Measurements from ENCODE around the gene ZNF304. TPM values are rescaled to one million over a fixed set of nuclear protein-coding genes. Genes with fewer than 3 reads are reported as not detected.

Gene ZNF304
- total and polyA plus RNA-seq, 2 of the 13 experiments (the other 11 are each of a cell fraction or from before 2014, with no cell fraction given), result 3.4 to 8.0 TPM

- TF ChIP-seq ZNF232 (CRISPR knock-in tag; IDR thresholded peaks at IDR 0.05; ENCODE audit: borderline replicate concordance) (no peak), XRCC5 (optimal IDR thresholded peaks at IDR 0.05; ENCODE audit: low read length) (peak; percentile 70), THYN1 (CRISPR knock-in tag; IDR thresholded peaks at IDR 0.05; ENCODE audit: borderline replicate concordance, low read depth) (no peak), FOXP1 (IDR thresholded peaks at IDR 0.05) (no peak), FOXP1 (CRISPR knock-in tag; IDR thresholded peaks at IDR 0.05) (no peak; the same call in 1 of the 2 replicates), CAMTA2 (CRISPR knock-in tag; IDR thresholded peaks at IDR 0.05; ENCODE audit: borderline replicate concordance) (no peak), HNRNPLL (IDR thresholded peaks at IDR 0.05; ENCODE audit: low read depth, low read length, poor library complexity, severe bottlenecking) (peak; percentile 86), ZNF577 (CRISPR knock-in tag; IDR thresholded peaks at IDR 0.05; ENCODE audit: borderline replicate concordance, low read depth) (no peak), MIER2 (CRISPR knock-in tag; IDR thresholded peaks at IDR 0.05) (no peak), DNMT3B (CRISPR knock-in tag; conservative IDR thresholded peaks at IDR 0.05) (no peak), ZNF30 (CRISPR knock-in tag; IDR thresholded peaks at IDR 0.05) (no peak), HMG20B (CRISPR knock-in tag; conservative IDR thresholded peaks at IDR 0.05) (no peak), ZBTB20 (CRISPR knock-in tag; IDR thresholded peaks at IDR 0.05; ENCODE audit: borderline replicate concordance, low read depth) (0 out of 2 replicates have a peak, but pooled peaks have one; percentile 22), BATF2 (CRISPR knock-in tag; IDR thresholded peaks at IDR 0.05) (no peak), ZNF180 (CRISPR knock-in tag; IDR thresholded peaks at IDR 0.05; ENCODE audit: borderline replicate concordance, low read depth) (no peak), GATA4 (IDR thresholded peaks at IDR 0.05; ENCODE audit: borderline replicate concordance, low read depth) (no peak), FOXP4 (CRISPR knock-in tag; IDR thresholded peaks at IDR 0.05) (peak; percentile 49; the same call in 1 of the 2 replicates), MLLT10 (CRISPR knock-in tag; IDR thresholded peaks at IDR 0.05) (no peak), ZBTB26 (CRISPR knock-in tag; IDR thresholded peaks at IDR 0.05; ENCODE audit: borderline replicate concordance) (peak; percentile 96), PHF20 (CRISPR knock-in tag; IDR thresholded peaks at IDR 0.05) (peak; percentile 95), CBX5 (CRISPR knock-in tag; IDR thresholded peaks at IDR 0.05; ENCODE audit: borderline replicate concordance) (peak; percentile 59; the same call in 1 of the 2 replicates), CENPX (CRISPR knock-in tag; IDR thresholded peaks at IDR 0.05) (no peak), RAD51 (IDR thresholded peaks at IDR 0.05; ENCODE audit: borderline replicate concordance) (no peak)
- TF ChIP-seq, protein P1, sequence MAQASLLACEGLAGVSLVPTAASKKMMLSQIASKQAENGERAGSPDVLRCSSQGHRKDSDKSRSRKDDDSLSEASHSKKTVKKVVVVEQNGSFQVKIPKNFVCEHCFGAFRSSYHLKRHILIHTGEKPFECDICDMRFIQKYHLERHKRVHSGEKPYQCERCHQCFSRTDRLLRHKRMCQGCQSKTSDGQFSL (CRISPR knock-in tag; IDR thresholded peaks at IDR 0.05), result peak; percentile 86
- TF ChIP-seq, protein P2, sequence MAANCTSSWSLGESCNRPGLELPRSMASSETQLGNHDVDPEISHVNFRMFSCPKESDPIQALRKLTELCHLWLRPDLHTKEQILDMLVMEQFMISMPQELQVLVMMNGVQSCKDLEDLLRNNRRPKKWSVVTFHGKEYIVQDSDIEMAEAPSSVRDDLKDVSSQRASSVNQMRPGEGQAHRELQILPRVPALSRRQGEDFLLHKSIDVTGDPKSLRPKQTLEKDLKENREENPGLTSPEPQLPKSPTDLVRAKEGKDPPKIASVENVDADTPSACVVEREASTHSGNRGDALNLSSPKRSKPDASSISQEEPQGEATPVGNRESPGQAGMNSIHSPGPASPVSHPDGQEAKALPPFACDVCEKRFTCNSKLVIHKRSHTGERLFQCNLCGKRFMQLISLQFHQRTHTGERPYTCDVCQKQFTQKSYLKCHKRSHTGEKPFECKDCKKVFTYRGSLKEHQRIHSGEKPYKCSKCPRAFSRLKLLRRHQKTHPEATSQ (CRISPR knock-in tag; IDR thresholded peaks at IDR 0.05; ENCODE audit: borderline replicate concordance), result no peak
These were observed 12.1 kb downstream of the ZNF304 start, which contains the start of the genes TRAPPC2B and ZNF547 (continued) for GRCh38 chr19:57362997-57363687.

Measured in HepG2 (cell line).